ENCODE data around the gene ITPRIP.

ITPRIP gene

GRCh38 chr10:104307576-104308438 is 30.5 kb downstream of the ITPRIP start:
- DNase-seq: no peak

- no peak for DNase-seq
These were observed 31.4 kb downstream of the ITPRIP start for GRCh38 chr10:104306897-104307296.

GRCh38 chr10:104304927-104305326 is 33.3 kb downstream of the ITPRIP start:
- DNase-seq: no peak

- no peak for DNase-seq
These were observed 33.9 kb downstream of the ITPRIP start for GRCh38 chr10:104304356-104304745.

GRCh38 chr10:104303594-104304355 is 34.5 kb downstream of the ITPRIP start:
- DNase-seq: no peak

GRCh38 chr10:104301907-104302690 is 36.2 kb downstream of the ITPRIP start:
- DNase-seq: no peak

GRCh38 chr10:104300736-104301292 is 37.5 kb downstream of the ITPRIP start:
- no peak for DNase-seq

GRCh38 chr10:104300002-104300735 is 38.1 kb downstream of the ITPRIP start:
- DNase-seq: no peak

GRCh38 chr10:104299031-104299904 is 39.0 kb downstream of the ITPRIP start:
- no peak for DNase-seq

- peak; percentile 57 for DNase-seq
These were observed 40.3 kb downstream of the ITPRIP start for GRCh38 chr10:104297697-104298660.

- DNase-seq: no peak
These were observed 41.4 kb downstream of the ITPRIP start for GRCh38 chr10:104296687-104297436.

- no peak for DNase-seq
These were observed 44.4 kb downstream of the ITPRIP start for GRCh38 chr10:104293781-104294321.

GRCh38 chr10:104293011-104293410 is 45.3 kb downstream of the ITPRIP start:
- peak; percentile 58 for DNase-seq

GRCh38 chr10:104291439-104291951 is 46.8 kb downstream of the ITPRIP start:
- DNase-seq: peak; percentile 94

- no peak for DNase-seq
These were observed 49.9 kb downstream of the ITPRIP start for GRCh38 chr10:104288355-104288754.

GRCh38 chr10:104286939-104287338 is 51.3 kb downstream of the ITPRIP start:
- DNase-seq: no peak

- DNase-seq: no peak
These were observed 53.4 kb downstream of the ITPRIP start for GRCh38 chr10:104284846-104285245.

- DNase-seq: no peak
These were observed 56.6 kb downstream of the ITPRIP start for GRCh38 chr10:104281694-104282093.
